HG02610 (cell line): ENCODE results near the gene MRPL46.
"Not testable (repeated sequence)": the region's sequence is repeated elsewhere in the genome, so short reads cannot be mapped to it uniquely, and the experiment has no call there.

Experiments
- ATAC-seq: cut with Tn5 transposase; IDR thresholded peaks from one replicate; pipeline ENCODE4 v1.9.1; 2021; ENCODE audit warnings: mild to moderate bottlenecking, moderate library complexity; ENCODE audit not compliant: unreplicated experiment

Gene MRPL46

DNA sequence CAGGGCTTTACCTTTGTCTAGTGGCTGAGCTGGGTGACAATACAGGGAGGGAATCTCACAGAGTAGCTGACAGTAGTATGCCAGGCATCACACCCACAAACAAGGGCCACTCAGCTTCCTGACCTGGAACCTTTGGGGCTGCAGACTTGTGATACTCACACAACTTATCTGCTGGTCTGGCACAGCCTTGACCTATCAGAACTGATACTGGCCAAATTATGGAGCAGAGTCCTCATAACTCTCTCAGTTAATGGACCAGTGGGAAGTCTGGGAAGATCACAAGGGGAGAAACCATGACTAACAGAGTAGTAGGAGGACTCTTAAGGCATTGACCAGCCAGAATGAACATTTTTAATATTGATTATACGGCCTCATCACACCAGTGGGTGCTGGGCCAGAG lies 19.4 kb downstream of the MRPL46 start:
- ATAC-seq = no peak

DNA sequence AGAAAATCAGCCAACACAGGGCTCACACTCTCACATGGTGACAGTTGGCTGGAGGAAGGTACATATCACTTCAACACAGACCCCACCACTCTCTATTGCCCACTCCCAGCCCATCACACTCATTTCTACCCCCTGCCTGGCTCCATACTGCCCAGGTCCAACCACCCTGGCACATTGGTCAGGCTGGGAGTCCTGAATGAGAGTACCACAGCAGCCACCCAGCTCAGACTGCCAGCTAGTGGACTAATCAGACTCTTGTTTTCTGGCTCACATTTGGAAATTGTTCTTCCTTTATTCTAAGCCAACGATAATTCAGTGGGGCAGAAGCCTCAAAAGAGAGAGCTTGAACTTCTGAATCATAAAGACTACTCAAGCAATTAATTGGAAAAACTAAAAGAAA lies 20.0 kb downstream of the MRPL46 start:
- ATAC-seq = no peak

DNA sequence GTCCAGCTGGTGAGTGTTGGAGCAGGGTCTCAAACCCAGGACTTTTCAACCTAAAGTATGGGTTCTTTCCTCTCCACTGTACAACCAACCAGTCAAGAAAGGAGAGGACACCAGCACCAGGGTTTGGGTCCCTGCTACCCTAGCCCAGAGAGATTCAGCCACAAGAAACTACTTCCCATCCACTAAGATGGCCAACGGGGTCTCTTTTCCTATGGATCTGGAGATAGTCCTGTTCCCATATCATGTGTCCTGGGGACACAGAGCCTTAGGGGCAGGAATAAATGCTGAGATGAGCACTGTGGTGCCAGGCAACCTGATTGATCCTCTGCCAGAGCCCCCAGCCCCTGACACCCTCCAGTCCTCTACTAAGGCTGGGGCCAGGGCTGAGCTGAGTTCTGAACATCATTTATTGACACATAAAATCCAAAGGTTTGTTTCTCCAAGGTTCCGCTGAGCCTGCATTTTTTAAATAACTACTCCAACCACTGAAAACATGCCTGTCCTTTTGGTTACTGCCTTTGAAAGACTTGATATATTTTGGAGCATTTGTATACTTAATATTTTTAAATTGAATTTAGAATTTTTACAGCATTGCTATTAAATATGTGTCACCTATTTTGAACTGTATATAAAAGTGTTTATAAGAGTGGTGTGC lies 26.0 kb downstream of the MRPL46 start:
- no peak for ATAC-seq

DNA sequence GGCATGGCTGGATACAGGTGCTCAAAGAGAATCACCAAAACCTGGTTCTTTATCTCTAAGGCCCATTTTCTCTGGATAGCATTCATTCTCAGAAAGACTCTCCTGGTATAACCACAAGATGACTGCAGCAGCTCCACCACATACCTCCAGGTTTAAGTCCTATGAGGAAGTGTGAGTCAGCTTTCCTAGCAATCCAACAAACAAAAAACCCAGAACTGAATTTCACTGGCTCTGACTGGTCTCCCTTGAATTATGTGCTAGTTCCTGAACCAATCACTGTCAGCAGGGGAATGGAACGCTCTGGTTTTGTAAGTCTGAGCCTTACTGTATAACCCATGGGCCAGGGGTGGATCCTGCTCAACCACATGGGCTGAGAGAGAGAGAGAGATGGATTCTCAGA lies 27.2 kb downstream of the MRPL46 start:
- ATAC-seq = no peak

DNA sequence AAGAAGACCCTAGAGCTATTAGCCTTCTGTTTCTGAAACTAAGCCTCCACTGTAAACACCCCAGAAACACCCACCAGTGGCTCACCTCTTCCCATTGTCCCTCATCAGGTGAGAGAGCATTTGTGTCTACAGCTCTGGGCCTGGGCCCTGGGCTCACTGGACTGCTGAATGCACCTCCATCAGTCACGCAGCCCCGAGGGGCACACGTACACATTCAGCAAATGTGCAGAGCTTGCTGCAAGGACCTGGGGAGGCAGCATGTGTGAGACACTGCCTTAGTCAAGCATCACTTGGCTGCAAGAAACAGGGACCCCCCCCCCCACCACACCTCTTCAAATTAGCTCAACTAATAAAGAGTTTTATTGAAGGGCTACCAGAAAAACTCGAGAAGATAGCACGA lies 29.0 kb downstream of the MRPL46 start:
- no peak for ATAC-seq

DNA sequence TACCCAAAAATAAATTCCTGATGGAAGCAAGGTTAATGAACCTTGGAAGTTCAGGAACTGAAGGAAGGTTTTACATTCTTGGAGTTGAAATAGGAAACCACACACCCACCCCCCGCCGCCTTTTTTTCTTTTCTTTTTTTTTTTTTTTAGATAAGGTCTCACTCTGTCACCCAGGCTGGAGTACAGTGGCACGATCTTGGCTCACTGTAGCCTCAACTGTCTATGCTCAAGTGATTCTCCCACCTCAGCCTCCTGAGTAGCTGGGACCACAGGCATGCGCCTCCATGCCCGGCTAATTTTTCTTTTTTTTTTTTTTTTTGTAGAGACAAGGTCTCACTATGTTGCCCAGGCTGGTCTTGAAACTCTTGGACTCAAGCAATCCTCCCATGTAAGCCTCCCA lies 33.1 kb downstream of the MRPL46 start:
- ATAC-seq = not testable (repeated sequence)

DNA sequence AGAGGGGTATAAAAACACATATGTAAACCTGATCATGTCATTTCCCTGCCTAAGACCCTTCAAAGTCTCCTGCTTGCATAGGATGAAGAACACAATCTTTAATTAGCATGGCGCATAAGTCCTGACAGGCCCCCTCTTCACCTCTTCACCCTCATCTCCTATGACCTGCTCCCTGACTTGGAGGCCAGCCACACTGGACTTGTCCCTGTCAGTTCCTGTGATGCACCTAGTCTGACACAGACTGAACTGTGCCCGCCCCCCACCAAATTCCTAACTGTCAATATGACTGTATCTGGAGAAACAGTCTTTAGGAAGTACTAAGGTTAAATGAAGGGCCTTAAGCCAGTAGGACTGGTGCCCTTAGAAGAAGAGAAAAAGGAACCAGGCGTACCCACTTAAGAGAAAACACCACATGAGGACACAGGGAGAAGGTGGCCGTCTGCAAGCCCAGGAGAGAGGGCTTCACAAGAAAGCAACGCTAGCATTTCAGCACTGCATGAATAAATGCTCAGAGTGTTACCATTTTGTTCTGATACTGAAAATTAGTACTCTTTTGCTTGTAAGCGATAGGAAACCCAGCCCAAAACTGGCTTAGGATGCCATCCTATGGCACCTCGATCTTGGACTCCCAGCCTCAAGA lies 34.0 kb downstream of the MRPL46 start:
- ATAC-seq = no peak

DNA sequence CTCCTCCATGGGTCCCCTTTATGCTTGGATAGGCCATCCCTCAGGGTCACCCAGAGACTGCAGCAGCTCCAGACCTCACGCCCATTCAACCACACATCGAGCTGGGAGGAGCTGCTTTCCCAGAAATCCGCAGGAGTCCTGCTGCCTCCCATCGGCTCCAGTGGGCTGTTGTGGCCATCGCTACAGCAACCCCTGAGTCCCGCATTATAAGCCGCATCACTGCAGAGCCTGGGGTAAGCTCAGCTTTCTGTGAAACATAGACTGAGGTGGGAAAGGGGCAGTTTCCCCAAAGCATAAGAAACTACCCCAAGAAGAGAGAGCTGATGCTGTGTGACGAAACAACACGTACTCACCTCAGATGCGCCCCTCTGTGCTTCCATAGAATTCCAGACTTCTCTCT lies 35.7 kb downstream of the MRPL46 start:
- no peak for ATAC-seq

DNA sequence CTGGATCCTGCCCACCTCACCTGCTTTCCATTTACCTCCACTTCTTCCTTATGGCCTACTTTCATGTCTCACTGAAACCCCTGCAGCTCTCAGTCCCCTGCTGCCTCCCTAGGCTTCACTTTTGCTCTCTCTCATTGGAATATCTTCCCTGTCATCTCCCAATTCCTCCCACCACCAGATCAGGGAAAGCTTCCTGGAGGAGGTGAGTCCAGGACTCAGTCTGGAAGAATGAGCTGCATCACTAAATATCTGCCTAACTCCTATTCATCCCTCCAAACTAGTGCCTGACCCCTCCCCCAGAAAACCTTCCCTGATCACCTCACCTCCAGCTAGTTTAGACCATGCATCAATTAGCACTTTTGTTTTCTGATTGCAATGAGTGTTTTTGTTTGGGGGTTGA lies 37.1 kb downstream of the MRPL46 start:
- no peak for ATAC-seq

DNA sequence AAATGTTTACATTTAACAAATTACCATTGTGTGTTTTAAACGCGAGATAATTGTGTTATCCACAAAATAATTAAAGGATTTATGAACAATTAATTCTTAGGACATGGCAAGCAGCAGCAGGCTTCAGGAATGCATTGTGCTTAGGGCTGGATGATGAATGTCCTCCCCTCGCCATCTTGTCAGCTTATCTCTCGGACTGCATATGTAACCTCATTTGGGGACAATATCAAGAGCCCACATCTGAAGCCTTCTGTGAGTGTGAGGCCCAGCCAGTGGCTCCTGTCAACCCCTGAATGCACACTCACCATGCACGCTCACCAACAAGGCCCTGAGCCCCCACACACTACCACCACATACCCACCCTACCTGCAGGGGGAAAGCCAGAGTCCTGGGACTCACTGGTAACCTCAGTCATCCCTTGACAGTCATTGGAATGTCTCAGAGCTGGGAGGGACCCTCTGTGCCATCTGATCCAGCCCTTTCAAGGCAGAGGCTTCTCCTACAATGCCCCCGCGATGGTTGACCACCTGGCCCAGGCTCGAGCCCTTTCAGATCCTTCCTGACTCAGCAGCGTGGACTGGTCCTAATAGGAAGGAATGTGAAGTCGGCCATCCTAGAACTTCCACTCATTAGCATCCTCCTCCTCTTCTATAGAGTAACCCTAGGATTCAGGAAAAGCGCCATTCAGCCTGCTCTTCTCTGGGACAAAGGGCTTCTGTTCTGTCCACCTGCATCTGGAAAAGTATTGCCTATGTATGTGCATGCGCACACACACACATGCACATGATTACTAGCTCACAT lies 38.2 kb downstream of the MRPL46 start:
- no peak for ATAC-seq

DNA sequence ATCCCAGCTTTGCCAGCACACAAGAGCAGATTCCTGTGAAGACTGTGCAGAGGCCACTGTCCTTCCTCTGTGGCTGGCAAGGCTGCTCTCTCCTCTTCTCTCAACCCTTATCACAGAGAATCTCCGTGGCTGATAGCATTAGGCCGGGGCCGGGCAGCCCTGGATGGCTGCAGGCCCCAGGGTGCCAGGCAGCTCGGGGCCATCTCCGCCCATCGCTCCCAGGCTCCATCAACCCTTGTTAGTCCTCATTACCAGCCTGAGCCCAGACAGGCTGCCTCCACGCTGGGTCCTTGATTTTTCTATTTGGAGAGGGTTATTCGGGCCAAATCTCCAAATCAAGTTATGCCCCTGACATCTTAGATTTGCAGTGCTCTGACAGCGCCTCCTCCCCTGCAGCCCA lies 39.1 kb downstream of the MRPL46 start:
- no peak for ATAC-seq

DNA sequence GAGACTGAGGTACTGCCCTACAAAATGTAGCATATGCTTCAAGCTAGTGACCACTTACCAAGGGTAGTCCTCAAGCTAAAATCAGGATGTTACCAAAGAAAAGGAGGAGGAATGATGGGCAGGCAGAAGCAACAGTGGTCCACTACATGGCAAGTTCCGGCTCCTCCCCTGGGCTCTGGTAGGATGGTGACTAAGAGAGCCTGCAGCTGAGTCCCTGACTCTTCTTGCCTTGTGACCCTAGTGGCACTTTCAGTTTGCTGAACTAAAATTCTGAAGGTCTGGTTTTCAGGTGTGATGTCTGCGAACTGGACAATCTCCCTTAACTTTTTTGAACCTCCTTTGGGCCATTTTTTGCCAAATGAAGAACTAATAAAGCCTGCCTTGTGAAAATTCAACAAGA lies 40.9 kb downstream of the MRPL46 start:
- ATAC-seq = no peak

DNA sequence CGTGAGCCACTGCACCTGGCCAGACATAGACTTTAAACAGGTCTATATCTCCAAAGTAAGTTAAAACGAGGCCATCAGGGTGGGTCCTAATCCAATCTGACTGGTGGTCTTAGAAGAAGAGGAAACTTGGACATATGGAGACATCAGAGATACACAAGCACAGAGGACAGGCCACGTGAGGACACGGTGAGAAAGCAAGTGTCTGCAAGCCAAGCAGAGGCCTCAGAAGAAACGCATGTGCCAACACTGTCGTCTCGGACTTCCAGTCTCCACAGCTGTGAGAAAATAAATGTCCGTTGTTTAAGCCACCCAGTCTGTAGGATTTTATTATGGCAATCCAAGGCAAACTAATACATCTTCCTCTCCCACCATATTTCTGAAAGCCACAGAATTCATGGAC lies 43.9 kb downstream of the MRPL46 start:
- no peak for ATAC-seq

DNA sequence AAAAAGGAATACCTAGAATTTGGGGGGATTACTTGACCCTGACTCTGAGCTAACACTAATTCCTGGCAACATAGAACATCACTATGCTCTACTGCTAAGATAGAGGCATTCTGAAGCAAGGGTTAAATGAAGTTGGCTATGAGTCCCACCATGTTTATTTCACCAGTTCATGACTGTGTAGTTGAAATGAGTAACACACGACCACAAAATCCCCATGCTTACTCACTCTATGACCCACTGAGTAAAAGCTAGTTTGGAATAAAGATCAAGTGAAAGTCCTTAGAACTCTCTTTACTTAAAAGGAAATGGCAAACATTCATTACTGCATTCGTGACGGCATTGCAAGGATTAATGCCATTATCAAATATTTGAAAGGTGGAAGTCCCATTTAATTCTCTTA lies 47.4 kb downstream of the MRPL46 start:
- peak; percentile 96 for ATAC-seq
